SK-N-SH (cell line): Measurements from ENCODE around the gene KIAA0232.

Experiments
- CHD2 ChIP-seq: fragments of 150-350 bp; IDR thresholded peaks from 2 replicates; pipeline ENCODE4 v1.6.1; 2018; ENCODE audit warnings: low read length; ENCODE audit not compliant: partially characterized antibody
- ELF1 ChIP-seq: IDR thresholded peaks from 2 replicates; pipeline ENCODE4 v1.4.0; 2012
- GABPA ChIP-seq: IDR thresholded peaks from 2 replicates; pipeline ENCODE4 v1.4.0; 2012; ENCODE audit warnings: low read depth, mild to moderate bottlenecking
- NFIC ChIP-seq: IDR thresholded peaks from 2 replicates; pipeline ENCODE4 v1.4.0; 2012; ENCODE audit warnings: borderline replicate concordance
- NRF1 ChIP-seq: IDR thresholded peaks from 2 replicates; pipeline ENCODE4 v1.6.1; 2012; ENCODE audit warnings: low read depth, mild to moderate bottlenecking, low read length
- POLR2AphosphoS5 ChIP-seq: IDR thresholded peaks from 2 replicates; pipeline ENCODE4 v1.6.1; 2012; ENCODE audit warnings: low read depth, low read length
- RFX5 ChIP-seq: IDR thresholded peaks from 2 replicates; pipeline ENCODE4 v1.6.1; 2012; ENCODE audit warnings: mild to moderate bottlenecking, improper control_type of control experiment, low read length
- SIN3A ChIP-seq: IDR thresholded peaks from 2 replicates; pipeline ENCODE4 v1.6.1; 2012; ENCODE audit warnings: low read depth, mild to moderate bottlenecking, low read length, moderate library complexity, borderline replicate concordance
- TCF12 ChIP-seq: IDR thresholded peaks from 2 replicates; pipeline ENCODE4 v1.4.0; 2012
- YY1 ChIP-seq: IDR thresholded peaks from 2 replicates; pipeline ENCODE4 v1.4.0; 2012; ENCODE audit warnings: low read depth, mild to moderate bottlenecking
- TF ChIP-seq, protein P1 (sequence below): fragments of 200-600 bp; sonication (generic); IDR thresholded peaks from 2 replicates; pipeline ENCODE4 v1.6.1; 2017; ENCODE audit warnings: antibody characterized with exemption, mild to moderate bottlenecking, moderate library complexity
- TF ChIP-seq, protein P2 (sequence below): IDR thresholded peaks from 2 replicates; pipeline ENCODE4; 2012
- TF ChIP-seq, protein P3 (sequence below): IDR thresholded peaks from 2 replicates; pipeline ENCODE4 v1.6.1; 2012; ENCODE audit warnings: mild to moderate bottlenecking, low read depth, low read length, moderate library complexity

DNA sequence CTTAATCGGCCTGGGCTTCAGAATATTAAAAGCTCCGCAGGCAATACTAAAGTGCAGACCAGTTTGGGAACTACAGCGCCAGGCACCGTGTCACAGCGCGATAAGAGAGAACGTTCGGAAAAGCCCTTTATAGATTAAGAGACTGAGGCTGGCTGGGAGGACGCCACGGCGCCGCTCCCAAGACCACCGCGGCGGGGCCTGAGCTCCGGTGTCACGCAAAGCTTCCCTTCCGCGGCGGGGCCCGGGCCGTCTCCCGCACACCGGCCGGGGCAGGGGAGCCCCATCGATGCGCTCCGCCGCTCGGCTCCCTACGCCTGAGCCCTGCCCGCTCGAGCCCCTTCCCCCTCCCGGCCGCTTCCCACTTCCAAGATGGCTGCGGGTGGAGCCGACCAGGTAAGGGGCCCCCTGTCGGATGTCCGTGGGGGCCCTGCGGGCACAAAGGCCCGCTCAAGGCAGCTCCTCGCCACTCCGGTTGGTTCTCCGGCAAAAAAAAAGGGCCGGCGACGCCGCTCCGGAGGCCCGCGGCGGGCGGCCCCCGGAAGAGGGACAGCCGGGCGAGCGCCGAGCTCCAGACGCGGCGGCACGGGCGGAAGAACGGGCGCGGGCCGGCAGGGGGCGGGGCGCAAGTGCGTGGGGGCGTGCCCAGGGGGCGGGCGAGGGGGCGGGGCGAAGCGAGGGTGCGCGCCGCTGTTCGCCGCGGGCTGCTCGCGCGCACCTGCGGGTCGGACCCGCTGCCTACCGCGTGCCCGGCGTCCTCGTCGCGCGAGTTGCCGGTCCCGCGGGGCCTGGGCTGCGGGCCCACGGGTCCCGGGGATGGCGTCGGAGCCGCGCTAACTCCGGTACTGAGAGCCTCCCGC lies 126.8 kb downstream of the KIAA0232 start, which contains the start of gene TBC1D14:
- TF ChIP-seq NFIC (no peak; the same call in 1 of the 2 replicates), NRF1 (peak; percentile 64), TCF12 (no peak), RFX5 (no peak; the same call in 1 of the 2 replicates), GABPA (no peak), CHD2 (peak; percentile 76), ELF1 (peak; percentile 83), YY1 (peak; percentile 98), SIN3A (no peak), POLR2AphosphoS5 (peak; percentile 77)
- TF ChIP-seq, protein P1, sequence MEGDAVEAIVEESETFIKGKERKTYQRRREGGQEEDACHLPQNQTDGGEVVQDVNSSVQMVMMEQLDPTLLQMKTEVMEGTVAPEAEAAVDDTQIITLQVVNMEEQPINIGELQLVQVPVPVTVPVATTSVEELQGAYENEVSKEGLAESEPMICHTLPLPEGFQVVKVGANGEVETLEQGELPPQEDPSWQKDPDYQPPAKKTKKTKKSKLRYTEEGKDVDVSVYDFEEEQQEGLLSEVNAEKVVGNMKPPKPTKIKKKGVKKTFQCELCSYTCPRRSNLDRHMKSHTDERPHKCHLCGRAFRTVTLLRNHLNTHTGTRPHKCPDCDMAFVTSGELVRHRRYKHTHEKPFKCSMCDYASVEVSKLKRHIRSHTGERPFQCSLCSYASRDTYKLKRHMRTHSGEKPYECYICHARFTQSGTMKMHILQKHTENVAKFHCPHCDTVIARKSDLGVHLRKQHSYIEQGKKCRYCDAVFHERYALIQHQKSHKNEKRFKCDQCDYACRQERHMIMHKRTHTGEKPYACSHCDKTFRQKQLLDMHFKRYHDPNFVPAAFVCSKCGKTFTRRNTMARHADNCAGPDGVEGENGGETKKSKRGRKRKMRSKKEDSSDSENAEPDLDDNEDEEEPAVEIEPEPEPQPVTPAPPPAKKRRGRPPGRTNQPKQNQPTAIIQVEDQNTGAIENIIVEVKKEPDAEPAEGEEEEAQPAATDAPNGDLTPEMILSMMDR, result peak; percentile 31
- TF ChIP-seq, protein P2, sequence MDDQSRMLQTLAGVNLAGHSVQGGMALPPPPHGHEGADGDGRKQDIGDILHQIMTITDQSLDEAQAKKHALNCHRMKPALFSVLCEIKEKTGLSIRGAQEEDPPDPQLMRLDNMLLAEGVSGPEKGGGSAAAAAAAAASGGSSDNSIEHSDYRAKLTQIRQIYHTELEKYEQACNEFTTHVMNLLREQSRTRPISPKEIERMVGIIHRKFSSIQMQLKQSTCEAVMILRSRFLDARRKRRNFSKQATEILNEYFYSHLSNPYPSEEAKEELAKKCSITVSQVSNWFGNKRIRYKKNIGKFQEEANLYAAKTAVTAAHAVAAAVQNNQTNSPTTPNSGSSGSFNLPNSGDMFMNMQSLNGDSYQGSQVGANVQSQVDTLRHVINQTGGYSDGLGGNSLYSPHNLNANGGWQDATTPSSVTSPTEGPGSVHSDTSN, result 0 out of 2 replicates have a peak, but pooled peaks have one; percentile 16
- TF ChIP-seq, protein P3, sequence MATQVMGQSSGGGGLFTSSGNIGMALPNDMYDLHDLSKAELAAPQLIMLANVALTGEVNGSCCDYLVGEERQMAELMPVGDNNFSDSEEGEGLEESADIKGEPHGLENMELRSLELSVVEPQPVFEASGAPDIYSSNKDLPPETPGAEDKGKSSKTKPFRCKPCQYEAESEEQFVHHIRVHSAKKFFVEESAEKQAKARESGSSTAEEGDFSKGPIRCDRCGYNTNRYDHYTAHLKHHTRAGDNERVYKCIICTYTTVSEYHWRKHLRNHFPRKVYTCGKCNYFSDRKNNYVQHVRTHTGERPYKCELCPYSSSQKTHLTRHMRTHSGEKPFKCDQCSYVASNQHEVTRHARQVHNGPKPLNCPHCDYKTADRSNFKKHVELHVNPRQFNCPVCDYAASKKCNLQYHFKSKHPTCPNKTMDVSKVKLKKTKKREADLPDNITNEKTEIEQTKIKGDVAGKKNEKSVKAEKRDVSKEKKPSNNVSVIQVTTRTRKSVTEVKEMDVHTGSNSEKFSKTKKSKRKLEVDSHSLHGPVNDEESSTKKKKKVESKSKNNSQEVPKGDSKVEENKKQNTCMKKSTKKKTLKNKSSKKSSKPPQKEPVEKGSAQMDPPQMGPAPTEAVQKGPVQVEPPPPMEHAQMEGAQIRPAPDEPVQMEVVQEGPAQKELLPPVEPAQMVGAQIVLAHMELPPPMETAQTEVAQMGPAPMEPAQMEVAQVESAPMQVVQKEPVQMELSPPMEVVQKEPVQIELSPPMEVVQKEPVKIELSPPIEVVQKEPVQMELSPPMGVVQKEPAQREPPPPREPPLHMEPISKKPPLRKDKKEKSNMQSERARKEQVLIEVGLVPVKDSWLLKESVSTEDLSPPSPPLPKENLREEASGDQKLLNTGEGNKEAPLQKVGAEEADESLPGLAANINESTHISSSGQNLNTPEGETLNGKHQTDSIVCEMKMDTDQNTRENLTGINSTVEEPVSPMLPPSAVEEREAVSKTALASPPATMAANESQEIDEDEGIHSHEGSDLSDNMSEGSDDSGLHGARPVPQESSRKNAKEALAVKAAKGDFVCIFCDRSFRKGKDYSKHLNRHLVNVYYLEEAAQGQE, result no peak; the same call in 1 of the 2 replicates
